ENCODE data around the gene SERPINC1.
"Not testable (repeated sequence)": the region's sequence is repeated elsewhere in the genome, so short reads cannot be mapped to it uniquely, and the experiment has no call there.

SERPINC1 gene

GRCh38 chr1:173863224-173864161 lies 53.6 kb downstream of the SERPINC1 start:
- no peak for DNase-seq (ENCODE audit: low read depth in 4 of 4, low spot score in 1 of 4)

- no peak for DNase-seq (ENCODE audit: low read depth in 4 of 4, low spot score in 1 of 4)
These were observed 54.3 kb downstream of the SERPINC1 start for GRCh38 chr1:173862769-173863223.

GRCh38 chr1:173862146-173862768 lies 54.9 kb downstream of the SERPINC1 start:
- DNase-seq (ENCODE audit: low read depth in 4 of 4, low spot score in 1 of 4): peak in 2 of 4 experiments; percentile 40 to 44

GRCh38 chr1:173861731-173862145 lies 55.4 kb downstream of the SERPINC1 start:
- DNase-seq (ENCODE audit: low read depth in 4 of 4, low spot score in 1 of 4): peak in 2 of 4 experiments; percentile 36

GRCh38 chr1:173860065-173860464 lies 57.1 kb downstream of the SERPINC1 start:
- no peak for DNase-seq (ENCODE audit: low read depth in 4 of 4, low spot score in 1 of 4)

GRCh38 chr1:173859547-173859946 lies 57.6 kb downstream of the SERPINC1 start:
- not testable (repeated sequence) for DNase-seq (ENCODE audit: low read depth in 4 of 4, low spot score in 1 of 4)

- DNase-seq (ENCODE audit: low read depth in 4 of 4, low spot score in 1 of 4): no peak
These were observed 59.7 kb downstream of the SERPINC1 start for GRCh38 chr1:173857363-173857917.

- no peak for DNase-seq (ENCODE audit: low read depth in 4 of 4, low spot score in 1 of 4)
These were observed 60.2 kb downstream of the SERPINC1 start for GRCh38 chr1:173856903-173857302.

GRCh38 chr1:173856014-173856413 lies 61.1 kb downstream of the SERPINC1 start:
- no peak for DNase-seq (ENCODE audit: low read depth in 4 of 4, low spot score in 1 of 4)

Data from stimulated activated CD4-positive, alpha-beta T cell treated with anti-CD3 and anti-CD28 coated beads, Interleukin-1b, Interleukin-23, amount 100 ng/mL, for 24 hours (primary cell).